Loucy (cell line): Measurements from ENCODE around the gene FFAR3.

Experiments used
- EZH2phosphoT487 ChIP-seq: fragments of 200-600 bp; IDR thresholded peaks from 2 replicates; pipeline ENCODE4 v1.6.1; 2018; ENCODE audit warnings: antibody characterized with exemption, mild to moderate bottlenecking, moderate library complexity, borderline replicate concordance
- TF ChIP-seq, protein P1 (sequence below): fragments of 200-600 bp; sonication (generic); conservative IDR thresholded peaks from 2 replicates; pipeline ENCODE4 v1.5.1; 2014; ENCODE audit warnings: mild to moderate bottlenecking, antibody characterized with exemption, low read length

GRCh38 chr19:35368378-35368777, 10.1 kb downstream of the FFAR3 start:
- TF ChIP-seq, protein P1, sequence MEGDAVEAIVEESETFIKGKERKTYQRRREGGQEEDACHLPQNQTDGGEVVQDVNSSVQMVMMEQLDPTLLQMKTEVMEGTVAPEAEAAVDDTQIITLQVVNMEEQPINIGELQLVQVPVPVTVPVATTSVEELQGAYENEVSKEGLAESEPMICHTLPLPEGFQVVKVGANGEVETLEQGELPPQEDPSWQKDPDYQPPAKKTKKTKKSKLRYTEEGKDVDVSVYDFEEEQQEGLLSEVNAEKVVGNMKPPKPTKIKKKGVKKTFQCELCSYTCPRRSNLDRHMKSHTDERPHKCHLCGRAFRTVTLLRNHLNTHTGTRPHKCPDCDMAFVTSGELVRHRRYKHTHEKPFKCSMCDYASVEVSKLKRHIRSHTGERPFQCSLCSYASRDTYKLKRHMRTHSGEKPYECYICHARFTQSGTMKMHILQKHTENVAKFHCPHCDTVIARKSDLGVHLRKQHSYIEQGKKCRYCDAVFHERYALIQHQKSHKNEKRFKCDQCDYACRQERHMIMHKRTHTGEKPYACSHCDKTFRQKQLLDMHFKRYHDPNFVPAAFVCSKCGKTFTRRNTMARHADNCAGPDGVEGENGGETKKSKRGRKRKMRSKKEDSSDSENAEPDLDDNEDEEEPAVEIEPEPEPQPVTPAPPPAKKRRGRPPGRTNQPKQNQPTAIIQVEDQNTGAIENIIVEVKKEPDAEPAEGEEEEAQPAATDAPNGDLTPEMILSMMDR, result no peak
- no peak for TF ChIP-seq EZH2phosphoT487
